Measurements from ENCODE around the gene INPP5D.
"Not testable (repeated sequence)": the region's sequence is repeated elsewhere in the genome, so short reads cannot be mapped to it uniquely, and the experiment has no call there.

INPP5D gene

DNA sequence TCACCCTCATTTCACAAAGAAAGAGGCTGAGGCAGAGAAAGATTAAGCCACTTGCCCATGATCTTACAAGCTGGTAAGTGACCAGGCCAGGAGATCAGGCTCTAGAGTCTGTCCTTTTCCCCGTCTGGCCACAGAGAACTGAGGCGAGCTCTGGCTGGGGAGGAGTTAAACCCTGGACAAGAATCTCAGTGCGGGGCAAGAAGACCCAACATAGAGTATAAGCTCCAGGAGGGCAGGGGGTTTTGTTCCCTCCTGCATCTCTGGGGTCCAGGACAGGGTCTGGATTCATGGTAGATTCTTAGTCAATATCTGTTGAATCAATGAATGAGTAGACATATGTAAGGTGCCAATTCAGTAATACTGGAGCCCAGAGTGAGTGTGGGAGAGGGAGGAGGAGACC lies 12.9 kb upstream of the INPP5D start:
- TF ChIP-seq, protein P1, sequence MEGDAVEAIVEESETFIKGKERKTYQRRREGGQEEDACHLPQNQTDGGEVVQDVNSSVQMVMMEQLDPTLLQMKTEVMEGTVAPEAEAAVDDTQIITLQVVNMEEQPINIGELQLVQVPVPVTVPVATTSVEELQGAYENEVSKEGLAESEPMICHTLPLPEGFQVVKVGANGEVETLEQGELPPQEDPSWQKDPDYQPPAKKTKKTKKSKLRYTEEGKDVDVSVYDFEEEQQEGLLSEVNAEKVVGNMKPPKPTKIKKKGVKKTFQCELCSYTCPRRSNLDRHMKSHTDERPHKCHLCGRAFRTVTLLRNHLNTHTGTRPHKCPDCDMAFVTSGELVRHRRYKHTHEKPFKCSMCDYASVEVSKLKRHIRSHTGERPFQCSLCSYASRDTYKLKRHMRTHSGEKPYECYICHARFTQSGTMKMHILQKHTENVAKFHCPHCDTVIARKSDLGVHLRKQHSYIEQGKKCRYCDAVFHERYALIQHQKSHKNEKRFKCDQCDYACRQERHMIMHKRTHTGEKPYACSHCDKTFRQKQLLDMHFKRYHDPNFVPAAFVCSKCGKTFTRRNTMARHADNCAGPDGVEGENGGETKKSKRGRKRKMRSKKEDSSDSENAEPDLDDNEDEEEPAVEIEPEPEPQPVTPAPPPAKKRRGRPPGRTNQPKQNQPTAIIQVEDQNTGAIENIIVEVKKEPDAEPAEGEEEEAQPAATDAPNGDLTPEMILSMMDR (IDR thresholded peaks at IDR 0.05; ENCODE audit: insufficient read depth, low read depth, low read length, missing control alignments): no peak
- no peak overlapping the region for H3K4me3 ChIP-seq (ENCODE audit: low read depth, low read length)
- DNase-seq (ENCODE audit: low read depth): no peak

DNA sequence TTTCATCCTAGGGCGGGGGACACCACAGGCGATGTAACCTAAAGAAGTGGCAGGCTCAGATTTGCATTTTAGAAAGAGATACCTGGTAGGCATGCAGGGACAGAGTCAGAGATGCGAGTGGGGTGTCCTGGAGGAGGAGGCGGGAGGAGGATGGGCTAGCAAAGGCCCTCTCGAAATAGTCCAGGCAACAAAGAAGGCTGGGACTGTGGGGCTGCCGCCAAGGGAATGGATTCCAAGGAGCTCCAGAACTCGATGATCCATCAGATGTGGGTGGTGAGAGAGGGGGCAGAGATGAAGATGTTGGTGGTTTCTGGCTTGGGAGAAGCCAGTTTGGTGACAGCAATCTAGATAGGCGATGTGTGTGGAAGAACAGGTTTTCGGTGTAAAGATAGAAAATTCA lies 12.5 kb upstream of the INPP5D start:
- H3K4me3 ChIP-seq (ENCODE audit: low read depth, low read length): no peak overlapping the region
- no peak for DNase-seq (ENCODE audit: low read depth)
- TF ChIP-seq, protein P1 (IDR thresholded peaks at IDR 0.05; ENCODE audit: insufficient read depth, low read depth, low read length, missing control alignments): no peak

DNA sequence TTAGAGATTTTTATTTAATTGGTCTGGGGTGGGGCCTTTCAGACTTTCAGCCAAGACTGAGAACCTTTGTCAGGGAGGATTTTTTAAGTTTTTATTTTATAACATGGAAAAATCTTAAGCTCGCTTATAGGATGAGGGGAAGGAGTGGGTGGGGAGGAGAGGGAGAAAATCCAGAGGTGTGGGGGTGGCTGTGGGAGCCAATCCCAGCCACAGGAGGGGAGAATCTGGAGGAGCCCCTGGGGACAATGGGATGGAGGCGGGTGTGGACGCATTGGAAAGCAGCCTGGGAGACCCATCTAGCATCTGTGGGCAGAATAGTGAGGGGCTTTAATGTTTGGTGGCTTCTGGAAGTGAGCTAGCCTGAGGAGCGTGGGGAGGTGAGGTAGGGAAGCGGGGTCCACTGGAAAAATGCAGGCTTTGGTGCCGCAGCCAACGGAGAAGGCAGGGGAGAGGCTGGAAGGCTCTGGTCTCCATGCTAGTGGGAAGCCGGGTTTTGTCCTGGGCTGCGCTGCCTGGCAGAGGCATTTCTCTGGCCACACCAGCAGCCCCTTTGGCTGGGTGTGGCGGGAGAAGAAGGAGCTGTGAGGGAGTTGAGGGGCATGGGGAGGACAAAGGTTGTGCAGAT lies 11.5 kb upstream of the INPP5D start:
- TF ChIP-seq, protein P1 (IDR thresholded peaks at IDR 0.05; ENCODE audit: insufficient read depth, low read depth, low read length, missing control alignments): no peak
- H3K4me3 ChIP-seq (ENCODE audit: low read depth, low read length): no peak overlapping the region
- DNase-seq (ENCODE audit: low read depth): no peak

DNA sequence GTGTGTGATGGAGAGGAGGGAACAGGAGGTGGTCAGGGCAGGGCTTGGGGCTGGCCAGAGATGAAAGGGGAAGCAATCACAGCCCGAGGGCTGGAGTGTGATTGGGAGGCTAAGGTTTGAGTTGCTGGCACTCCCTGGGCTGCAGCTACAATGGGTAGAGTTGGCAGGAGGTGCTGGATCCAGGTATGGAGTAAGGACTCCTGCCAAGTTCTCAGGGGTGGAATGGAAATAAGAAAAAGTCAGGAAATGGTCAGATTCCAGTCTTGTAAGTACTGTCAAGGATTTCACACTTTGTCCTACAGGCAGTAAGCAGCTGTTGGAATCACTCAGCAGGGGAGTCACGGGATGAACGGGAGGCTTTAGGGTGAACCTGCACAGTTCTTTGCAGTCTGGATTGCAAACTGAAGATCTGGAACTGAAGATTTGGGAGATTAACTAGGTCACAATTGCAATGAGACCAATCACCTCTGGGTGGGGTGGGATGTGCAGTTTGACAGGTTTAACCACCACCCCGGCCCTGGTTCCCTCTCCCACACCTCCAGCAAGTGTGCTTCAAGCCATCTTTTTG lies 10.9 kb upstream of the INPP5D start:
- H3K4me3 ChIP-seq (ENCODE audit: low read depth, low read length): no peak overlapping the region
- TF ChIP-seq, protein P1 (IDR thresholded peaks at IDR 0.05; ENCODE audit: insufficient read depth, low read depth, low read length, missing control alignments): no peak
- no peak for DNase-seq (ENCODE audit: low read depth)

DNA sequence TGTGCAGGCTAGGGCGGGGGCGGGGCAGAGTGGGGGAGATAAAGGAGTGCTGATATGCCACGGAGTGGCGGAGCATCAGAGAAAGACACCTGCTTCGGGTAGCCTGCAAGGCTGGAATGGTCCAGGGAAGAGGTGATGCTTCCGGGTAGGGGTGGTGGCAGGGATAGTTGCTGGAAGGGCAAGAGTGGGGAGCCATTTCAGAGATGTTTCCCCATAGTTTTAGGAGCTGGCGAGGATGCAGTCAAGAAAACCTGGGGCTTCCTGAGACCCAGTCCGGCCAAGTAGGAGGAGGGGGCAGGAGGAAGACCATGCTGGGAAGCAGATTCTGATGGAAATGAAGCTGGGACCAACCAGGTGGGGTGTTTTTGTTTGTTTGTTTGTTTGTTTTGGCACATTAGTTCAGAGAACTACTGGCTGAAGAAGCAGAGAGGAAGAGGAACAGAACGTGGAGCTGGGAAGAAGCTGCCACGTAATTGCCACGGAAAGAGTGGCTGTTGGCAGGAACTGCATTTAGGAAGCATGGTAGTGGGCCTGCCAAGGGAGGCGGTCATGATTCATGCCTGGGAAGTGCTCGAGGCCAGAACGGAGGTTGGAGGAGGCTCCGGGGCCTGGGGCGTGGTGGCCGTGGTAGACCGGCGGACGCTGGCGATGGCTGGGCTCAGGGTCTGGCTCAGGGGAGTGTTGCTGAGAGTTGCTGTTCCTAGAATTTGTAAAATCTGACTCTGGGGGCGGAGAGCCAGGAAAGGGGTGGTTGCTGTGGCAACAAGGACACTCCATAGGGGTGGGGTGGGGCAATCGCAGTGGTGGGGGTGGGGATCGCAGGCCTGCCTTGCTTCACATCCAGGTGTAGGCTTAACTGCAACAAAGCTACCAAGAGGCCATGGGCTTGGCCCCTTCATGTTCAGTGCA lies 8.6 kb upstream of the INPP5D start:
- DNase-seq (ENCODE audit: low read depth): no peak
- H3K4me3 ChIP-seq (ENCODE audit: low read depth, low read length): no peak overlapping the region
- TF ChIP-seq, protein P1 (IDR thresholded peaks at IDR 0.05; ENCODE audit: insufficient read depth, low read depth, low read length, missing control alignments): no peak

DNA sequence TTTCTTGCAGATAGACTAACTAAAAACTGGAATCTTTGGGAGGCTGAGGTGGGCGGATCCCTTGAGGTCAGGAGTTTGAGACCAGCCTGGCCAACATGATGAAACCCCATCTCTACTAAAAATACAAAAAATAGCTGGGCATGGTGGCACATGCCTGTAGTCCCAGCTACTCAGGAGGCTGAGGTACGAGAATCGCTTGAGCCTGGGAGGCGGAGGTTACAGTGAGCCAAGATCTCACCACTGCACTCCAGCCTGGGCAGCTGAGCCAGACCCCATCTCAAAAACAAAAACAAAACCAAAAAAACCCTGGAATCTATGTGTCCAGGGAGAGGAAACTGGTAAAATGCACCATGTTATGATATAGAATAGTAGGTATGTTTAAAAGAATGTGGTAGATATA lies 7.6 kb upstream of the INPP5D start:
- DNase-seq (ENCODE audit: low read depth); H3K4me3 ChIP-seq (ENCODE audit: low read depth, low read length): not testable (repeated sequence)

Data from GM12865 (cell line).